BJ (cell line): Measurements from ENCODE around the gene AKAP1. TPM values are rescaled to one million over a fixed set of nuclear protein-coding genes. Genes with fewer than 3 reads are reported as not detected.

Source experiments
- CTCF ChIA-PET: fragments of 350-600 bp; formaldehyde crosslinking; extraction: SDS; loops from one replicate; lab custom pipeline; 2021; ENCODE audit warnings: antibody characterized with exemption, inconsistent platforms; lab: Yijun Ruan, JAX
- POLR2A ChIA-PET: fragments of 300-600 bp; sonication (Branson Sonifier 250); formaldehyde crosslinking; extraction: SDS; loops from one replicate; lab custom pipeline; 2021; ENCODE audit warnings: antibody characterized with exemption; lab: Charles Lee
- DNase-seq: peaks from one replicate; pipeline ENCODE4 v3.0.0-alpha.2; 2011; ENCODE audit warnings: low read depth
- H3K27me3 ChIP-seq: 2 replicates; pipeline ENCODE4 v1.6.0; 2011; ENCODE audit warnings: low read length; ENCODE audit not compliant: control insufficient read depth, insufficient read depth
- H3K36me3 ChIP-seq: 2 replicates; pipeline ENCODE4 v1.5.1; 2011; ENCODE audit warnings: low read length; ENCODE audit not compliant: control insufficient read depth, insufficient read depth
- H3K4me3 ChIP-seq: 2 replicates; pipeline ENCODE4 v1.5.1; 2011; ENCODE audit warnings: low read depth, mild to moderate bottlenecking, control low read depth, low read length
- polyA plus RNA-seq: library from polyadenylated mRNA; depleted of rRNA; stranded (reverse); fragments of >200 nt; gene quantifications from 2 replicates; pipeline ENCODE4 v1.2.3, GENCODE V29; 2011; rRNA removed
- TF ChIP-seq, protein P1 (sequence below): IDR thresholded peaks from 2 replicates; pipeline ENCODE4 v1.5.1; 2011; ENCODE audit warnings: low read depth, mild to moderate bottlenecking, control low read depth, inconsistent platforms, low read length, moderate library complexity; ENCODE audit not compliant: insufficient read depth

Gene AKAP1
- polyA plus RNA-seq, 1 experiment, result 15.7 TPM

DNA sequence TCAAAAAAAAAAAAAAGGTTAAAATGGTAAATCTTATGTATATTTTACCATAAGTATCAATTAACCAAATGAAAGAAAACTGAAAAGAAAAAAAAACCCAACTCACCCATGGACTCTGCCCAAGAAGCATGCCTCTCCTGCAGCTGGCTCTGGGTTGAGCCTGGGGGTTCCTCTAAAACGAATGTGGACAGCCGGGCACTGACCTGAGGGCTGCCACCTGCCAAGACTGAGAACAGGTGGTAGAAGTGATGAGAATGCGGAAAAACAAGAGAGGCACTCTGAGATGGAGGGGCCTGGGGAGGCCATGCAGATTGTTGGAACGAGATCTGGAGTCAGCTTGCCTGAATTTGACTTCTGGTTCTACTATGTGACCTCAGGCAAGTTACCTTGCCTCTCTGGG is 85.8 kb downstream of the AKAP1 start:
- no peak for DNase-seq
- TF ChIP-seq, protein P1, sequence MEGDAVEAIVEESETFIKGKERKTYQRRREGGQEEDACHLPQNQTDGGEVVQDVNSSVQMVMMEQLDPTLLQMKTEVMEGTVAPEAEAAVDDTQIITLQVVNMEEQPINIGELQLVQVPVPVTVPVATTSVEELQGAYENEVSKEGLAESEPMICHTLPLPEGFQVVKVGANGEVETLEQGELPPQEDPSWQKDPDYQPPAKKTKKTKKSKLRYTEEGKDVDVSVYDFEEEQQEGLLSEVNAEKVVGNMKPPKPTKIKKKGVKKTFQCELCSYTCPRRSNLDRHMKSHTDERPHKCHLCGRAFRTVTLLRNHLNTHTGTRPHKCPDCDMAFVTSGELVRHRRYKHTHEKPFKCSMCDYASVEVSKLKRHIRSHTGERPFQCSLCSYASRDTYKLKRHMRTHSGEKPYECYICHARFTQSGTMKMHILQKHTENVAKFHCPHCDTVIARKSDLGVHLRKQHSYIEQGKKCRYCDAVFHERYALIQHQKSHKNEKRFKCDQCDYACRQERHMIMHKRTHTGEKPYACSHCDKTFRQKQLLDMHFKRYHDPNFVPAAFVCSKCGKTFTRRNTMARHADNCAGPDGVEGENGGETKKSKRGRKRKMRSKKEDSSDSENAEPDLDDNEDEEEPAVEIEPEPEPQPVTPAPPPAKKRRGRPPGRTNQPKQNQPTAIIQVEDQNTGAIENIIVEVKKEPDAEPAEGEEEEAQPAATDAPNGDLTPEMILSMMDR, result no peak
- POLR2A ChIA-PET, result no interaction called here
- H3K36me3 ChIP-seq, result no peaks in the 10 kb centered on the region
- no peaks in the 10 kb centered on the region for H3K27me3 ChIP-seq
- CTCF ChIA-PET, result no interaction called here
- H3K4me3 ChIP-seq, result no peak overlapping the region

Other genes with a start within 250 kb of the AKAP1 start
- 25.6 and 28.4 TPM in 2 replicates for gene TRIM25, start 171.2 kb upstream of the AKAP1 start, polyA plus RNA-seq
- gene COIL, start 124.2 kb upstream of the AKAP1 start, polyA plus RNA-seq, result 2.8 and 5.1 TPM in 2 replicates
- 30.7 and 31.1 TPM in 2 replicates for gene SCPEP1, start 107.1 kb upstream of the AKAP1 start, polyA plus RNA-seq
- 9.2 and 11.6 TPM in 2 replicates for gene MSI2, start 171.3 kb downstream of the AKAP1 start, polyA plus RNA-seq